ENCODE measurements around the gene ASPG.

Gene ASPG

DNA sequence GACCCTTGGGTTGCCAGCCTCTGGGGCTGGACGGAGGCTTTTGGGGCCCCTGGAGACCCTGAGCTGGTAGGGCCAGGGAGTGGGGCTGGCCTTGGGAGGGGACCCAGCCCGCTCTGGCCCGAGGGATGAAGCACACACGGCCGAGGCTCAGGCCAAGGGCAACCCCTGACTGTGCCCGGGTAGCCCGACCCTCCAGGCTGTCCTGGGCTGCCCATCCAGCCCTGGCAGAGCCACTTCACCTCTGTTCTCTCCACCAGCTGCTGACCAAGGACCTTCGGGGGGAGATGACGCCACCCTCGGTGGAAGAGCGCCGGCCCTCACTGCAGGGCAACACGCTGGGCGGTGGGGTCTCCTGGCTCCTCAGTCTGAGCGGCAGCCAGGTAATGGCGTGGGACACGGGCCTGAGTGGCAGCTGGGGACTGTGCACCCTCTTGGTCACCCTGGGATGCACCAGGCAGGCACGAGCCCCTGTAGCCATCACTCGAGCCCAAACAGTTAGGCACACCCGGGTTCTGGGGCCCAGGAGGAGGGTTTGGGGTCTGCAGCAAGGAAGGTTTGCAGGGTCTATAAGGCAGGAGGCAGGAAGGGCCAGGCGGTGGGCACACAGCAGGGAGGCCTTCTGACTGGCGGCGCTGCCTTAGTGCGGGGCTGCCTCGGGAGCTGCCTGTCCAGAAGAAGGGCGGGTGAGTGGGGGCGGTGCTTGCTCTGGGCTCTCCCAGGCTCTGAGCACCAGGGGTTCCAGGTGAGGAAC is 19.7 kb downstream of the ASPG start:
- no peak for DNase-seq (ENCODE audit: low read depth)

DNA sequence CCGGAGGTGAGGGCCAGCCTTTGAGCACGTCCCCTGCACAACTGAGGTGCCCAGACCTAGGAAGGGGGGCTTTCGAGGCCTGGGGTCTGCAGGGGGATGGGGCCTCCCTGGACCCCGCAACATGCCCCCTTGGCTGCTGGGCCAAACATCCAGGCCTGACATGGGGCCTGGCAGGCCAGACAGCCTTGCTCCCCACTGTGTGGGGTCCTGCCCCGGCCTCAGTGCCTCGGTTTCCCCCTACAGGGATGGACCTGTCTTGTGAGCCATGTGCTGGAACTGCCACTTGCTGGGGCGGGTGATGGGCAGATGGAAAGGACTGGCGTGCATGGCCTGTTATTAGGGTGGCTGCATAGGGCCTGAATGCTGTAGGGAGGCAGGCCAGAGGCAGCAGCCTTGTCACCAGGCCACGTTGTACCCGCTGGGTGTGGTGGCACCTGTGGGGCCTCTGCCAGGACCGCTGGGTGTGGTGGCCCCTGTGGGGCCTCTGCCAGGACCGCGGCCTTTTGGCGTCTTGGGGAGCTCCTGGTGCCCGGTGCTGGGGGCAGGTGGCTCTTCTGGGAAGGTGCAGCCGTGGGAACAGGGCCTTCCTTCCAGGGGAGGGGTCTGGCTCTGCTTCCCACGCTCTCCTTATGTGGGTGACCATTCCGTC is 20.4 kb downstream of the ASPG start:
- DNase-seq (ENCODE audit: low read depth) = no peak

DNA sequence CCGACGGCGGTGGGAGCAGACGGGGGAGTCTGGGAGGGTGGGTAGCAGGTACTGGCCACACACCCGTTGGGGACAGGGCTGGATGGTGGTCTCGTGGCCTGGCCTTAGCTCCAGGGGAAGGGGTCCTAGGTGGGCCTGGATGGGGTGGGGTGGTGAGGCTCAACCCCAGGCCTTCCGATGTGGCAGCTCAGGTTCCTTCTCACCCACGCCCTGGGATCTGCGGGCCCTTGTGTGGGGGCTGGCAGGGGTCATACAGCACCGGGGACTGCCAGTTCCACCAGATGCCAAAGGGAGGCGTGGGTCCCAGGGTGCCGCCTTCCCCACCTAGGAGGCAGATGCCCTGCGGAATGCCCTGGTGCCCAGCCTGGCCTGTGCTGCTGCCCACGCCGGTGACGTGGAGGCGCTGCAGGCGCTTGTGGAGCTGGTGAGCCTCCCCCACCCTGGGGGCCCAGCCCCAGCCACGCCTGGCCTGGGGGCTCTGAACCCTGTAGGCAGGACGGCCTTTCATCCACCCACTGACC is 21.0 kb downstream of the ASPG start:
- no peak for DNase-seq (ENCODE audit: low read depth)

DNA sequence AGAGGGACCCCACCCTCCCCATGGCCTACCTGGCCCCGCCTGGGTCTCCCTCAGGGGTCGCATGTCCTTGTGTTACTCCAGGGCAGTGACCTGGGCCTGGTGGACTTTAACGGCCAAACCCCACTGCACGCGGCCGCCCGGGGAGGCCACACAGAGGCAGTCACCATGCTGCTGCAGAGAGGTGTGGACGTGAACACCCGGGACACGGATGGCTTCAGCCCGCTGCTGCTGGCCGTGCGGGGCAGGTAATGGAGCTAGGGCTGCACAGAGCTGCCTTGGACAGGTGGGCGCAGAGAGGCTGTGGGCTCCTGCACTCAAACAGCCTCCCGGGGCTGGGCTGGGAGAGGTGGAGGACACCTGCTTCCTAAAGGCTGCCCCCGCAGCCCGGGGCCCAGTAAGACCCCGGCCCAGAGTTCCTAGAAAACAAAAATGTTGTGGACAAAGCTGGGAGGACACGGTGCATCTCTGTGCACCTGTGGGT is 21.6 kb downstream of the ASPG start:
- DNase-seq (ENCODE audit: low read depth) = no peak

DNA sequence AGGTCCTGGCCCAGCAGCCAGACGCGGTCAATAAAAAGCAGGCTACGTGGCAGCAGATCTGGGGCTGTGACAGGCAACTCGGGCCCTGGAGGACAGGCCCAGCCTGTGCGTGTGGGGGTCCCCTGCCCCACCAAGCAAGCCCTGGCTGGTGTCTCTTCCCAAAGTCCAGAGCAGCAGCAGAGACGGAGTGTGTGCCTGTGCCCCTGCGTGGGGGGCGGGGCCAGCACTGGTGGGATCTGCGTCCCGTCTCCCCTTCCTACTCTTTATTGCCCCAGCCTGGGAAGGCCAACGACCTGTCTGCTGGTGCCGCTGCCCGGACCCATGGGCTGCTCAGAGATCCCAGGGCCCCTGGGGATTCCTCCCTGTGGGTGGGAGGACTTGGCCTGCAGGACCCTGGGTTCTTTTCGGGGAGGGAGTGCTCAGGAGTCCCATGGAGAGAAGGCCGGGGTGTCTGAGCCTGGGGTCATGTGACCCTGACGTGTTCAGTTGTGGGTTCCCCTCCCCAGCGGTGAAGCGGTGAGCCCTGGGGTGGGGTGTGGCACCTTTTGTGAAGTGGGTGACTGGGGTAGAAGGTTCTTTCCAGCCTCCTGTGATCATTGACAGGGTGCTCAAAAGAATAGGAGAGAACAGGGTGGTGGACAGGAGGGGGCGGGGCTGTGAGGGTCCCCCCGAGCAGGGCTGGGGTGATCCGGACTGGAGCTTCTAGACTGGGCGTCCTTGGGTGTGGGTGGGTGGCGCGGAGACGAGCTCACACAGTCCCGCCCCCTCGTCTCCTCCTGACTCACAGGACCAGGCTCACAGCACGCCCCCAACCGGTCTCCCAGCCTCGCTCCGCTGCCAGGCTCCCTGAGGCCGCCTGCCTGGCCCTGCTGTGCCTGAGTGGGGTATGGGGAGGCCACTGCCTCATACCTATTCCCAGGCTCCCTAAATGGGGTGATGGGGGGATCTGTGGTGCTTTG is 22.4 kb downstream of the ASPG start:
- DNase-seq (ENCODE audit: low read depth) = no peak

DNA sequence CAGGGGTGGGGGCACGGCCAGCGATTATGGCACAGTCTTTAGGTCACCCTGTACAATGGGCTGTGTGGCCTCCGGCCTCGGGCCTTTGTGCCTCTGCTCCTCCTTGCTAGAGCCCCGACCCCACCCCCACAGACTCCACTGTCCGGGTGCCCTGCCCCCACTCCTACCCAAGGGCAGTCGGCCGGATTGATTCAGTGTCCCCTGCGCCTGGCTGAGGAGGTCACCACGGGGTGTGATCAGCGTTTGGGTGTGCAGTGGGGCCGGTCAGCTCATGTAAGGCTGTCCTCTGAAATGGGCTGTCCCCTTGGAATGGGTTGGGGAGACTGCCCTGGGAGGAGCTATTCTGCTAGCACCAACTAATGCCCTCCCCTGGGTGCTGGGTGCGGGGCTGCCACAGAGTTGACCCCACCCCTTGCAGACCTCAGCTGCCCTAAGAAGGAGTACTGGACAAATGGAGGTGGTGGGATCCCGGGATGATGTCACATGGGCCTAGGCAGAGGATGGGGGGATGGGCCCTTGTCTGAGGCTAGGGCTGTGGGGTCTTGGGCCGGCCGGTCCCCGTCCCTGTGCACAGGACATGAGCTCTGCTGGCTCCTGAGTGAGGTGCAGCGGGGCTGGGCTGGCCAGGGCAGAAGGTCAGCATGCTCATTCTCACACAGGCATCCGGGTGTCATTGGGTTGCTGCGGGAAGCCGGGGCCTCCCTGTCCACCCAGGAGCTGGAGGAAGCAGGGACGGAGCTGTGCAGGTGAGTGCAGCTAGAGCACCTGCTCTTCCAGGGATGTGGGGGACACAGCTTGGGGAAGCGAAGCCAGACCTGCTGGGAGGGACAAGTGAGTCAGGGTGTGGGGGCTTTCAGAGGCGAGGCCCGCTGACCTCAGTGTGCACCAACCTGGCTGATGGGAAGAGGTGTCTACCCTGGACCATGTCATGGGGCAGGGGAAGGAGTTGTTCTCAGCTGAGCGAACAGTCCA is 23.4 kb downstream of the ASPG start:
- no peak for DNase-seq (ENCODE audit: low read depth)

DNA sequence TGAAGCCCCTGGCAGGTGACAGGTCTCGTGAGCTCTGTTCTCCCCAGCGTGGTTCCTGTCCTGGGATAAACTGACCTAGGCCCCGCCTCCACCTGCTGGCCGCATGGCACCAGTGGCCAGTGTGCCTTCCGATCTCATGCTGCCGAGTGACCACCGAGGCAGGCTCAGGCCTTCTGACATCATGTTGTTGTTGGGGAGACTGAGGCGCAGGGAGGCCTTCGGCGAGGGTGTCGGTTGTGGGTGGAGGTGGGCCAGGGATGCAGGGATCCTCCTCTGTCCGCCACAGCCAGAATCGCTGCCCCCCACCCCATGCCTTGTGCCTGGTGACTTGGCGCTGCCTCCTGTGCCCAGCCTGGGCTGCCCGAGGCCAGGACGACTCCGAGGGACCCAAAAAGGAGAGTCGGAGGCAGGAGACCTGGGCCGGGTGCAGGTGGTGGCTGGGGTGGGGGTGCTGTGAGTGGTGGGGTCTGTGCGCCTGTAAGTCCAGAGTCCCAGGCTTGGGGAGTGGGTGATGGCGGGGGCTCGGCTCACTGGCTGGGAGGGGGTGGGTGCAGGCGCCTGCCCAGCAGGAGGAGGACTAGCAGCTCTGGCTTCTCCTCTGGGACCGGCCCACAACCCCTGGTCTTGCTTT is 24.3 kb downstream of the ASPG start:
- no peak for DNase-seq (ENCODE audit: low read depth)

DNA sequence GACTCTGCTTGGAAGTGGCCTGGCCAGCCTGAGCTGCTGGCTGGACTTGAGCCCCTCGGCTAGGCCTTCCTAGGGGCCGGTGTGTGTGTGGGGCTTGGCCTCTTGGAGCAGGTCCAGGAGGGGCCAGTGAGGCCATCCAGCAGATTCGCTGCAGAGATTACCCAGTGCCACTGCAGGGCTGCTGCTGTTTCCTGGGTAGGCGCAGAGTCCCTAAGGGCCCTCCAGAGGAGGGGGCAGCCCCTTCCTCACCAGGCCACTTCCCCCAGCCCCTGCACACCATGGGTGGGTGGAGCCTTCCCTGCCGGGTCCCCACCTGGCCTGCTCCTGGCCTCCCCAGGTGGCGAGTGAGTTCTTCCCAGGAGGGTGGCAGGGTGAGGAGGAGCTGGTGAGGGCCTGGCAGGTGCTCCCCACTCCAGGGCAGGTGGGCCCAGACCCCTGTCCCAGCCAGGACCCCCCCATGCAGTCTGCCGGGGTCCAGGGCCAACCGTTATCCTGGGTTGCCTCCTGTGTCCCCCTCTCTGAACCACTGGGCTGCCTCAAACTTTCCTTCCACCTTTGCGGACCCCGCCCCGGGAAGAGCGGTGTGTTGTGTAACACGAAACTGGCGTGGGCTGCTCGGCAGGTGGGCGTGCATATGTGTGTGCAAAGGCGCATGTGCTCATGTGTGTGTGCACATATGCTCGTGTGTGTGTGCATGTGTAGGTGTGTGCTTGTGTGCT is 25.1 kb downstream of the ASPG start:
- no peak for DNase-seq (ENCODE audit: low read depth)

DNA sequence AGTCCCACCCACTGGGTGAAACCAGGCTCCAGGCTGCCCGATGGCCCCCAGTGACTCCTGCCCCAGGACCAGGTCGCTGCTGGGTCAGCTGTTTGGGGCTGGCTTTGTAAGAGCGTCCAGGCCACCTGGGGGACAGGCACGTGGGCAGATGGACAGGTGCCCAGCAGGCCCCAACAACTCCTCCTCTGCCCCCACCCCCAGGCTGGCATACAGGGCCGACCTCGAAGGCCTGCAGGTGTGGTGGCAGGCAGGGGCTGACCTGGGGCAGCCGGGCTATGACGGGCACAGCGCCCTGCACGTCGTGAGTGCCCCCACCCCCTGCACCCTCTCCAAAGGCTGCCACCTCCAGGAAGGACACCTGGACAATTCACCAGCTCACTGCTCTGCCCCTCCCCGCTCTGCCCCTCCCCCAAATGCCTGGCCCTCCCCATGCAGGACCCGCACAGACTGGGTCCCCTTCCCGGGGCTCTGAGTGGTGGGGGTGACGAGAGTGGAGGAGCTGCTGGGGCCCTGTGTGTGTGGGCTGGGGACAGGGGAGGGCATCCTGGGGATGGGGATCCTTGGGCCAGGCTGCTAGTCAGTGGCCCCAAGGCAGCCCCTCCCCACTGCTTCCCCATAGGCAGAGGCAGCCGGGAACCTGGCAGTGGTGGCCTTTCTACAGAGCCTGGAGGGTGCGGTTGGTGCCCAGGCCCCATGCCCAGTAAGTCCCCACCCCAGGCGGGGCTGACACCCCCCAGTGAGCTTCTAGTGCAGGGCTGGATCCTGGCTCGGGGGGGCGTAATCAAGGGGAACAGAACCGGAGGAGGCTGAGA is 26.0 kb downstream of the ASPG start:
- DNase-seq (ENCODE audit: low read depth) = no peak

DNA sequence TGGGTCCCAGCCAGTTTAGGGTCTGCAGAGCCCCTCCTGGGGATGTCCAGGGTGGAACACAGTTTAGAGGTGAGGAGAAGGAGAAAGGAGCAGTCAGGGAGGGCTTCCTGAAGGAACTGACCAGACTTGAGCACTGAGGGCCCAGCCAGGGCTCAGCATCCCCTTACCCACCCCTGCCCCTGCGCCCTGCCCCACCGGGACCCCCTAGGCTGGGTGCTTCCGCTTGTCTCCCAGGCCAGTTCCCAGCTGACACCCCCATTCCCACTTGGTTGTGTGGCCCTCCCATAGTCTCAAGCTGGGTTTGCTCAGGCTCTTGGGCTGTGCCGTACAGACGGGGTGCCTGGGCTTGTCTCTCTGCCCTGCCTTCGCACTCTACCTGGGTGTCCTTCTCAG is 26.6 kb downstream of the ASPG start:
- no peak for DNase-seq (ENCODE audit: low read depth)

DNA sequence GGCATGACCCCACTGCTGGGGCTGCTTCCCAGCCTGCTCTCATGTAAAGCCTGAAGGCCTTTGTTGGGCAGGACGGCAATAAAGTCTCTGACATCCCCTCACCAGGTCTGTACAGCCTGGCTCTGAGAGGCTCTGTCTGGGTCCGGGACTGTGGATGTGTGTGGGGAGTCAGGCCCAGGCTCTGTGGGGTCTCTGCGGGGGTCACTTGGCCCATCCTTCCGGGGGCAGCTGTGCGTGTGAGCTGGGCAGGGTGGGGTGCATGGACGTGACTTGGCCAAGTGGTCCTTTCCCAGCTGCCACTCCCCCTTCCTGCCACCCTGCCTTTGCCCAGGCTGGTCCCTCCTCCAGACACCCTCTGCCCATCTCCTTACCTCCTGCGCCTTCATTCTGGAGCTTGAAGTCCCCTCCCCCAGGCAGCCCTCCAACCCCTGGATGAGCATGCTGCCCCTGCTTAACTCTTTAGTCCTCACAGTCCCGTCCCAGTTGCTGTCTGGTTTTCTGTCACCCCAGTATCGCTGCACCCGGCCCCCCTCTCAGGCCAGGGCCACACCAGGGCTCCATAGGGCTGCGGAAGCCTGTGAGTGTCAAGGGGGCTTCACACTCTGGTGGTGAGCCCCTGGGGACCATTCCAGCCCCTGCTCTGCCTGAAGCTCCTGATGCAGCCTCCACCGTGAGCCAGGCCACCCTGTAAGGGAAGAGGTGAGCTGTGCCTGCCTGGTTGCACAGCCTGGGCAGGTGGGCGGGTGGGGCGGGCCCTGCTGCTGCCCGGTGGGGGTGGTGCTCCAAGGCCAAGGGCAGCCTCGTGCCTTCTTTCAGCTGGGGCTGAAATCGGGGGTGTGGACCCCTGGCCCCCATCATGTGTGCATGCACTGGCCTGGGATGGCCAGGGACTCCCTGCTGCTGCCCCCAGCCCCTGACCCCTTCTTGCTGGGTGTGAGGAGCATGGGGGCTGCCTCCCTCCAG is 27.4 kb downstream of the ASPG start:
- DNase-seq (ENCODE audit: low read depth) = no peak

DNA sequence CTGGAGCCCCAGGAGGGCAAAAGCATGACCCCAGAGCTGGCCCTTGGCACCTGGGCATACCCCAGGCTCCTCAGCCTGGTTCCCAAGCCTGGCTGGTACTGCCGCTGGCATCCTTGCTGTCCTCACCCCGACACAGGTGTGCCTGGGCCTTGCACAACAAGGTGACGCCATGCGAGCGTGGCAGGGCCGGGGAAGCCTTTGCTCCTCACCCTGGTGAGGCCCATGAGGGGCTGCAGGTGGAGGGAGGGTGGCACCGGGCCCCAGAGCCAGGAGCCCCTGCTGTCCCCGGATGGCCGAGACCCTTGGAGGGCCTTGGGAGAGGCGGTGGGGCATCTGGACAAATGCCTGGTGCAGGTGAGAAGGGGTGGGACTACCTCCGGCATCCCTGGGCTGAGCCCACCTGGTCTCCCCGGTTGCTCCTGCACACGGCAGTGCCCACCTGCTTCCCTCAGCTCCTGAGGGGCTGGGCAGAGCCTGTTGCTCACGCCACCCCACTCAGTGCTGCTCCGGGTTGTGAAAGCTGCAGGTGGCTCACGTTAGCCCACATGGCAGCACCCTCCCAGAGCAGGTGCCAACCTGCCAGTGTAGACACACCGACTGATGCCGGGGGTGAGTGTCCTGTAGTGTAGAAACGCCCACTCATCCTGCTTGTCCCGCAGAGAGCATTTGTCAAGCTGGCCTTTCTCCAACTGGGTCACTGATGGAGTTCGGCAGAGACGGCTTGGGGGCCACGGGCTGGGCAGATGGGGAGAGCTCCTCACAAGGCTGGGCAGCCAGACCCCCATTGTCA is 28.3 kb downstream of the ASPG start:
- DNase-seq (ENCODE audit: low read depth) = no peak

DNA sequence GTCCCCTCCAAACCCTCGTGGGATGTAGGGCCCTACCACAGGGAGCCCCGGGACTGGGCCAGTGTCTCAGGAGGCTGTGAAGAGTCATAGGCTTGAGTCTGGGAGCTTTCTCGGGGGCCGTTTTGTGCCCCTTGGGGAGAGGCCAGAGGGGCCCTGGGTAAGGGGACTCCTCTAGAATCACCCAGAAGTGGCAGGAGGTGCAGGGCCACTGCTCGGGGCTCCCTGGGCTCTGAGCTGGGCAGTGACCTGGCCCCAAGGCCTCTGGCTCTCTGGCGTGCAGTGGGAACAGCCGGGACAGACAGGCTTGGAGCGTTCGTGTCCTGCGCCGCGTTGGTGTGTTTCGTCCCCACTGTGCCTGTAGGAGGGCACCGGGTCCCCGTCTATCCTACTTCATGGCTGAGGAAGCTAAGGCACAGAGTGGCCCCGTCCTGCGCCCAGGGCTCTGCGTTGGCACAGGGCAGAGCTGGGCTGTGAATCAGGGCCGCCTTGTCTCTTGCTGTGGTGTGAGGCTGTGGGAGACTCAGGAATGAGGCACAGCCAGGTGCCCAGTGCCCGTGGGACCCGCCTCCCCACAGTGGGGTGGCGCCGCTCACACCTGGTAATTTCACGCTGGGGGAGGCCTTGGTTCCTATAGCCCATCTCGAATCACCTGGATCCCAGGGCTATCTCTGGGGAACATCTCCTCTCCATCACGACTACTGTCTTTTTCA is 29.1 kb downstream of the ASPG start:
- no peak for DNase-seq (ENCODE audit: low read depth)

DNA sequence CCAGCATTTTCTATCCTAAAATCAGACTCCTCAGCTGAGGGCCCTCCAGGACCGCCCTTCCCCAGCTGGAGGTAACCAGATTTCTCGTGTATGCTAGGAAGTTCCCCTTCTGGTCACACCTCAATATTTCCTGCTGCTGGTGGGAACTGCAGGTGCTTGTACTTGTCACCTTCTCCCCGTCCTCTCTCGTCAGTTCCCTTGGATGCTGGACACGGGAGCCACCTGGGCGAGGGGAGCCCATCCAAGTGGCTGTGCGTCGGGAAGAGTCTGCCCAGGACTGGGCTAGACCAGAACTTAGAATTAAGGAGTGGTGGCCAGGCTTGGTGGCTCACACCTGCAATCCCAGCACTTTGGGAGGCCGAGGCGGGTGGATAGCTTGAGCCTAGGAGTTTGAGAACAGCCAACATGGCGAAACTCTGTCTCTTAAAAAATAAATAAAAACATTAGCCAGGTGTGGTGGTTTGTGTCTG is 29.7 kb downstream of the ASPG start:
- no peak for DNase-seq (ENCODE audit: low read depth)

DNA sequence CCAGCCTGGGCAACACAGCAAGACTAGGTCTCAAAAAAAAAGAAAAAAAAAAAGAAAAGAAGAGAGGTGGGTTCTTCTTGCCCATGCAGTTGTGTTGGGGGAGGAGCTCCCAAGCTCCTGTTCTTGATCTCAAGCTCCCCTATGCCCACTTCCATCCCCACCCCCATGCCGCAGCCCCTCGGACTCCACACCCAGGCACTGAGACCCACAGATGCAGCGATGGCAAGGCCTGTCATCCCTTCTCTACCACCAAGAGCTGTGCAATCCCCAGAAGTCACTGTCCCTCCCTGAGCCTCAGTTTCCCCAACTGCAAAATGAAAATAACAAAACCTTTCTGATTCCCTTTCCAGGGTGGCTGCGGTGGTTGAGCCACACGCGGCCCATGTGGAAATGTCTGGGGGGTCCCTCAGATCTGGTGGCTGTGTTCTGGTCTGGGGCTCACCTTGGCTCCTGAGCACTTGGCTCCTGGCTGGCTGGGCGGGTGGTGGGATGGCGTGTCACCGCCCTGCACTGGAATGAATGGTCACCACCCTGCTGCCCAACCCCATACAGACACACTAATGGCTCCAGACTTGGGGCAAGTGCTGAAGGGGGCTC is 30.3 kb downstream of the ASPG start:
- no peak for DNase-seq (ENCODE audit: low read depth)

DNA sequence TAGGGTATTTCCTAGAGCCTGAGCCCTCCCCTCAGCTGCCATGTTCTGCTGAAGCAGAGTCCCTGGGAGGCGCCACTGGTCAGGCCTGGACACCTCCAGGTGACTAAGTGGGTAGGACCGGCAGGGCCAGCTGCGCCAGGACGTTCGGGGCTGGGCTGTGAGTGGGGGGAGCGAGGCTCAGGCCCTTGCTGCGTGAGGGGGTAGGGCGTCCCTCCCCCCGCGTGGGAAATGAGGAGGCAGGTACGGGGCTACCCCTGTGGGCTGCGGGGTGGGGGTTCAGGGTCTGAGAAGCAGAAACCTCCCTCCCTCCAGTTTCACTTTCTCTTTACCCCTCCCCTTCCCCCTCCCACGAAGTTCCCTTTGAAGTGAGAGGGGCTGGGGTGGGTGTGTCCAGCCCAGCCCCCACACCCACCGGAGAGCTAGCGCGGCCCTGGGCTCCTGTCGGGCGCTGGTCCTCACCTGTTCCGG is 30.8 kb downstream of the ASPG start:
- DNase-seq (ENCODE audit: low read depth) = no peak

Measured in fibroblast of gingiva (primary cell).